Karpas-422 (cell line): ENCODE results near the gene BTBD2. TPM values are rescaled to one million over a fixed set of nuclear protein-coding genes. Genes with fewer than 3 reads are reported as not detected.

Experiments used
- DNase-seq: peaks from one replicate; pipeline ENCODE4 v3.0.0-alpha.2; 2015
- H2AFZ ChIP-seq: fragments of 200-600 bp; sonication (generic); 2 replicates; pipeline ENCODE4 v1.6.1; 2014; ENCODE audit warnings: antibody characterized with exemption, low read length, mixed read lengths
- H3K27ac ChIP-seq: fragments of 200-600 bp; sonication (generic); 2 replicates; pipeline ENCODE4 v1.5.1; 2014; ENCODE audit warnings: mild to moderate bottlenecking, low read length, moderate library complexity
- H3K27me3 ChIP-seq: fragments of 200-600 bp; sonication (generic); 2 replicates; pipeline ENCODE4 v1.6.1; 2014; ENCODE audit warnings: low read length, mixed read lengths
- H3K36me3 ChIP-seq: fragments of 200-600 bp; sonication (generic); 2 replicates; pipeline ENCODE4 v1.6.1; 2014; ENCODE audit warnings: low read length, mixed read lengths; ENCODE audit not compliant: insufficient read depth
- H3K4me1 ChIP-seq: fragments of 200-600 bp; sonication (generic); 2 replicates; pipeline ENCODE4 v1.6.1; 2014; ENCODE audit warnings: mild to moderate bottlenecking, low read length, mixed read lengths
- H3K4me2 ChIP-seq: fragments of 200-600 bp; sonication (generic); 2 replicates; pipeline ENCODE4 v1.6.1; 2014; ENCODE audit warnings: low read length, low read depth, mild to moderate bottlenecking; ENCODE audit not compliant: poor library complexity, severe bottlenecking
- H3K4me3 ChIP-seq: fragments of 200-600 bp; sonication (generic); 2 replicates; pipeline ENCODE4 v1.5.1; 2014; ENCODE audit warnings: mild to moderate bottlenecking, antibody characterized with exemption, low read length, mixed read lengths
- H3K79me2 ChIP-seq: fragments of 200-600 bp; sonication (generic); 2 replicates; pipeline ENCODE4 v1.6.1; 2014; ENCODE audit warnings: mild to moderate bottlenecking, low read length, mixed read lengths
- H3K9ac ChIP-seq: fragments of 200-600 bp; sonication (generic); 2 replicates; pipeline ENCODE4 v1.6.0; 2014; ENCODE audit warnings: low read length
- H3K9me2 ChIP-seq: fragments of 200-600 bp; sonication (generic), shearing (Covaris generic); replicated peaks from 2 replicates; pipeline ENCODE4 v1.6.0; 2014; ENCODE audit warnings: mild to moderate bottlenecking, low read length, moderate library complexity; ENCODE audit not compliant: insufficient read depth
- H3K9me3 ChIP-seq: fragments of 300-700, 200-600 bp; sonication (generic); 2 replicates; pipeline ENCODE4 v1.6.1; 2014; ENCODE audit warnings: low read length, mixed read lengths
- H4K20me1 ChIP-seq: fragments of 200-600 bp; sonication (generic); 2 replicates; pipeline ENCODE4 v1.6.1; 2014; ENCODE audit warnings: mild to moderate bottlenecking, antibody characterized with exemption, low read length, low read depth; ENCODE audit not compliant: insufficient read depth
- total RNA-seq: library from RNA; depleted of rRNA; stranded (reverse); fragments of >200 nt; shearing (Covaris generic); gene quantifications from 2 replicates; pipeline ENCODE4 v1.2.3, GENCODE V29; 2014; ENCODE audit warnings: low replicate concordance

The BTBD2 gene
- total RNA-seq, 1 experiment from 2014 or later = 66.8 TPM

DNA sequence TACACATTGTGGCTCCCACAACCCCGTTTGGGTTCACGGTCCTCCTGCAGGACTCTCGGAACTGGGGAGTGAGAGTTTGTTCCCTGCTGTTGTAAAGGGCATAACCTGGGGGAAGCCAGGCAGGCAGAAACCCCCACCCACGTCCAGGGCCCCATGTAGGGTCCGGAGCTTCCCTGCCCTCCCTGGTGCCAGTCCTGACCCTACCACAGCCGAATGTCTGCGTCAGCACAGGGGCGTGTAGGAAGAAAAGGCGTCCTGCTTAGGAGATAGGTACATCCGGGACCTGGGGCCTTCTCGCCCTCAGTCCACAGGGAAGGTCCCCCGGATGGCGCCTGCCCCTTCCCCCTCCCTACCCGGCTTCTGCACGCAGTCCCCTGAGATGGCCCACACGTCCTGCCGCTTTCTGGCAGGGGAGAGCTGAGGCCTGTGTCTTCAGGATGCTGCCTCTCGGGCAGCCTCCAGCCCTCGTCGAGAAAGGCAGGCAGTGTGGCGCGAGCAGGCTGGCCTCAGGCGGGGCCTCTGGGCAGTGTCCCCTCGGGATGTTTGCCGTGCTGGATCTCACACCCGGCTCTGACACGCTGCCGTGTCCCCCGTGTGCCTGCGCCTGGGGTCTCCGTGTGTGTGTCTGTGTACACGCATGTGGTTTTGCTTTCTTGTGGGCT, 55.5 kb downstream of the BTBD2 start:
- Histone ChIP-seq H4K20me1 (no peaks in the 10 kb centered on the region), H3K9me2 (no peaks in the 10 kb centered on the region), H3K4me3 (no peak overlapping the region)

DNA sequence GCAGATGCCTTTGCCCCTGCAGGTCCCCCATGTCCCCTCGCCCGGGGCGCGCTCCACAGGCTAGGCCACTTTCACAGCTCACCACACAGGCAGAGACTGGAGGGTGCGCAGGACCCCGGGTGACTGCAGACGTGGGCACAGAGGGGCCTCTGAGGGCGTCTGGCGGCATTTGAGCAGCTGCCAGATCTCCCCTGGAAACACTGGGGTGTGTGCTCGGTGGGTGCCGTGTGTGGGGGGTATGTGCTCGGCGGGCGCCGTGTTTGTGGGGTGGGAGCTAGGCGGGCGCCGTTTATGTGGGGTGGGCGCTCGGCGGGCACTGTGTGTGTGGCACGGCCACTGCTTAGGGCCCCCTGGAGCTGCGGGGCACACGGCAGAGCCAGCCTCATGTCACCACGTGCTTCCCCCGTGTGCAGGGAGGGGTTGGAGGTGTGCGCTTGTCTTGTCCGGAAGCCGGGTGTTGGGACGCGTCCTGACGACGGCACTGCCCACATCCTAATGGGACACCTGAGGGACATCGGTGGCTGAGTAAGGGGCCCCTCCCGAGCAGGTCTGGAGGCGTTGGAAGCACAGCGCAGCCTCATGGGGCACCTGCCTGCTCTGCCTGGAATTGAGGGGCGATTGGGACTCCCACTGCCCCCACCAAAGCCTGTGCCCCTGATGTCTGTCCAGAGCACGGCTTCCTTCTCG, 57.8 kb downstream of the BTBD2 start:
- Histone ChIP-seq H2AFZ (no peak overlapping the region), H3K4me1 (no peaks in the 10 kb centered on the region), H3K27ac (no peak overlapping the region), H3K36me3 (no peaks in the 10 kb centered on the region), H3K4me2 (no peak overlapping the region), H3K79me2 (peaks cover 63% of the 10 kb centered on the region), H4K20me1 (peaks cover 17% of the 10 kb centered on the region; the same call in 1 of the 2 replicates), H3K27me3 (no peaks in the 10 kb centered on the region), H3K4me3 (no peak overlapping the region), H3K9me3 (no peaks in the 10 kb centered on the region), H3K9ac (no peak overlapping the region), H3K9me2 (no peaks in the 10 kb centered on the region)
- DNase-seq = no peak

More for the DNA sequence above, 55.5 kb downstream of the BTBD2 start:
- Histone ChIP-seq H3K4me2 (no peak overlapping the region), H2AFZ (no peak overlapping the region), H3K79me2 (peaks cover 42% of the 10 kb centered on the region), H3K9me3 (no peaks in the 10 kb centered on the region), H3K9ac (no peak overlapping the region), H3K27ac (no peak overlapping the region), H3K4me1 (no peaks in the 10 kb centered on the region), H3K27me3 (no peaks in the 10 kb centered on the region), H3K36me3 (no peaks in the 10 kb centered on the region)
- no peak for DNase-seq

DNA sequence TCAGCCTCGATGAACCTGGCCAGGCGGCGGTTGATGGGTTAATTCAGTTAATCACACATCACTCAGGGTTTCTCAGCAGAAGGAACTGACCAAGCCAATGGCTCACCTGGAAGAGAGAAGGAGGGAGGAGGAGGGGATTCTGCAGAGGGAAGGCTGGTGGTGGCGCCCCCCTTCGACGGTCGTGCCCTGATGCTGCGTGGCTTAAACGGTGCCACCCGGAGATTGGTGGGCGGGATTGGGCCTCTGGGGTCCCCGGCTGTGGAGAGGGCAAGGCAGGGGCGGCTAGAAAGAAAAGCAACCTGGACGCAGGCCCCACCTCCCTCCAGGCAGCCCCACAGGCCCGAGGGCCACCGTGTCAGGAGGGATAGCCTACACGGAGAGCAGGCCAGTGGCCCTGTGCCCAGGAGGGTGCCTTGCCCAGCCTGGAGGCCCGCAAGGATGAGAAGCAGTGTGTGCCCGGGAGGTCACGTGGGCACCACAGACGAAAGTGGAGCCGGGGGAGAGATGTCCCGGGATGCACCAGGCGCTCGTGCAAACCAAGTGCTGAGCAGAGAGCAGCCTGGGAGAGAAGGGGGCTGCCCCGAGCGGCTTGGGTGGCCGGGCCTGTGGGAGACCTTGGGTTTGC, 58.5 kb downstream of the BTBD2 start:
- DNase-seq = no peak
- Histone ChIP-seq H3K27ac (no peak overlapping the region), H3K9me2 (no peaks in the 10 kb centered on the region), H3K9ac (no peak overlapping the region), H3K4me3 (no peak overlapping the region), H3K4me1 (no peaks in the 10 kb centered on the region), H4K20me1 (peaks cover 18% of the 10 kb centered on the region; the same call in 1 of the 2 replicates), H2AFZ (no peak overlapping the region), H3K27me3 (no peaks in the 10 kb centered on the region), H3K9me3 (no peaks in the 10 kb centered on the region), H3K36me3 (no peaks in the 10 kb centered on the region), H3K4me2 (no peak overlapping the region), H3K79me2 (peaks cover 69% of the 10 kb centered on the region)

DNA sequence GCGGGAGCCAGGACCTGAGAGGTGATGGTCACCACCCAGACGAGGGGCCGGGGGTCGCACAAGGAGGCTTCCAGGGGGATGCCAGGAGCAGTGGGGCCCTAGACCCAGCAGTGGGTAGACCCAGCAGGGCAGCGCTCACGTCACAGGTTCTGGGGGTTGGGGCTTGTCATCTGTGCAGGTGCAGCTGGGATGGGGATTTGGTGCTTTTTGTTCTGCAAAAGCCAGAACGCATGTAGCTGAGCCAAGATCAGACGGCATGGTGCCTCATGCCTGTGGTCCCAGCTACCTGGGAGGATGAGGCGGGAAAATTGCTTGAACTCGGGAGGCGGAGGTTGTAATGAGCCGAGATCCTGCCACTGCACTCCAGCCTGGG, 59.4 kb downstream of the BTBD2 start:
- Histone ChIP-seq H3K9me3 (no peaks in the 10 kb centered on the region), H3K4me3 (no peak overlapping the region), H3K9ac (no peak overlapping the region), H3K27me3 (no peaks in the 10 kb centered on the region), H3K9me2 (no peaks in the 10 kb centered on the region), H3K4me1 (no peaks in the 10 kb centered on the region), H2AFZ (no peak overlapping the region), H4K20me1 (peaks cover 18% of the 10 kb centered on the region; the same call in 1 of the 2 replicates), H3K36me3 (no peaks in the 10 kb centered on the region), H3K4me2 (no peak overlapping the region), H3K27ac (no peak overlapping the region), H3K79me2 (peaks cover 67% of the 10 kb centered on the region)
- no peak for DNase-seq

DNA sequence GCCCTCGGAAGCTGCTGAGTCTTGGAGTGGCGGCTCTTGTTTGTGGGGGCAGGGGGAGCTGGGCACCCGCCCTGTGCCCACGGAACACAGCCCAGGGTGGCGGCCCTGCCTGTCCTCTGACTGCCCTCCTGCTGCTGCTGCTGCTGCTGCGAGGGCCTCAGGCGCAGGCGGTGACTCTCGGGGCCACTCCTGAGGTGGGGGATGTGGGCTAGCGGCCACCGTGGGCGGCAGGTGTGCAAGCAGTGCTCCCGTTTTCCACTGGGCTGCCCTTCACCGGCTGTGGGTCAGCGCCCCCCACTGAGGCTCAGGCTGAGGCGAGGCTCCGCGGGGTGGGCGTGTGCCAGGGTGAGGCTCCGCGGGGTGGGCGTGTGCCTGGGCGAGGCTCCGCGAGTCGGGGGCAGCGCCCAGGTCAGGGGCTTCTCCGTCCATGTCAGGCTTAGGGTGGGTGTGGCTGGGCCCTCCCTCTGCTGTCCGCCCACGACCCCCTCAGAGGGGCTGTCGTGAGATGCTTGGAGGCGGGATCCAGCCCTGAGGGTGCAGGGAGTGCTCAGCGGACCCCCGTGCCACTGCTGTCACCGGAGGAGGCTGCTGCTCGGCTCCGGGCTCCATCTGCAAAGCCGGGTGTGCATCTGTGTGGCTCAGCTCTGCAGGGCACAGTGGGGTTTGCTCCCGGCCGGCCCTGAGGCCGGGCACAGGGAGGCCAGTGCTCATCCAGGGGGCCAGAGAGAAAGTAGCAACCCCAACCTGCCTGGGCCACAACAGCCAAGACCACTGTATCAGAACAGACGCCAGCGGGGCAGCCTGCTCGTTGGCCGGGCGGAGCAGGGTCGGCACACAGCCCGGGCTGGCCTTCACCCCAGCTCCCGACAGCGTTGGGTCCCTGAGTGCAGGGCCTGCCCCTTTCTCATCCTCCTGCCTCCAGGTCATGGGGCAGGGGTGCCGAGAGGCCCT, 60.1 kb downstream of the BTBD2 start:
- no peak for DNase-seq
- Histone ChIP-seq H3K4me1 (no peaks in the 10 kb centered on the region), H3K27me3 (no peaks in the 10 kb centered on the region), H2AFZ (no peak overlapping the region), H4K20me1 (peaks cover 18% of the 10 kb centered on the region; the same call in 1 of the 2 replicates), H3K4me3 (no peak overlapping the region), H3K4me2 (no peak overlapping the region), H3K27ac (no peak overlapping the region), H3K9ac (no peak overlapping the region), H3K79me2 (peaks cover 71% of the 10 kb centered on the region), H3K36me3 (no peaks in the 10 kb centered on the region), H3K9me3 (no peaks in the 10 kb centered on the region), H3K9me2 (no peaks in the 10 kb centered on the region)

DNA sequence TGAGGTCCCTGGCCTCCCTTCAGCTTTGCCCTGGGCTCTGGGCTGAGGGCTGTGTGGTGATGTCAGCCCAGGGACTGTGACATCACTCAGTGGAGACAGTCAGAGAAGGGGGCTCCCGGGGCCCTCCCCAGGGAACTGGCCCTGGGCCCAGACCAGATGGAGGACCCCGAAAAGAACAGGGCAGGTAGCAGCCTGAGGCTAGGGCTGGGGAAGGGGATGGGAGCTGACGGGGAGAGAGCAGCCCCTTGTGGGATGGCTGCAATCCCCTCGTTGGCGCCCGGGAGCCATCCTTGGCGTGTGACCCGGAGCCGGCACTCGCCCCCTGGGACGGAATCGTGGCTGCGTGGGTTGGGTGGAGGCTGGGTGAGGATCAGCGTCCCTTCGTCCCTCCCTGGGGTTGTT, 61.0 kb downstream of the BTBD2 start:
- H3K79me2 ChIP-seq = peaks cover 69% of the 10 kb centered on the region
- no peak overlapping the region for H3K27ac ChIP-seq
- H3K4me1 ChIP-seq = no peaks in the 10 kb centered on the region
- no peaks in the 10 kb centered on the region for H3K9me2 ChIP-seq
- no peak overlapping the region for H2AFZ ChIP-seq
- no peaks in the 10 kb centered on the region for H3K9me3 ChIP-seq
- no peaks in the 10 kb centered on the region for H3K27me3 ChIP-seq
- no peak overlapping the region for H3K4me2 ChIP-seq
- H3K36me3 ChIP-seq = no peaks in the 10 kb centered on the region
- peaks cover 18% of the 10 kb centered on the region; the same call in 1 of the 2 replicates for H4K20me1 ChIP-seq
- DNase-seq = no peak
- no peak overlapping the region for H3K4me3 ChIP-seq
- H3K9ac ChIP-seq = no peak overlapping the region

DNA sequence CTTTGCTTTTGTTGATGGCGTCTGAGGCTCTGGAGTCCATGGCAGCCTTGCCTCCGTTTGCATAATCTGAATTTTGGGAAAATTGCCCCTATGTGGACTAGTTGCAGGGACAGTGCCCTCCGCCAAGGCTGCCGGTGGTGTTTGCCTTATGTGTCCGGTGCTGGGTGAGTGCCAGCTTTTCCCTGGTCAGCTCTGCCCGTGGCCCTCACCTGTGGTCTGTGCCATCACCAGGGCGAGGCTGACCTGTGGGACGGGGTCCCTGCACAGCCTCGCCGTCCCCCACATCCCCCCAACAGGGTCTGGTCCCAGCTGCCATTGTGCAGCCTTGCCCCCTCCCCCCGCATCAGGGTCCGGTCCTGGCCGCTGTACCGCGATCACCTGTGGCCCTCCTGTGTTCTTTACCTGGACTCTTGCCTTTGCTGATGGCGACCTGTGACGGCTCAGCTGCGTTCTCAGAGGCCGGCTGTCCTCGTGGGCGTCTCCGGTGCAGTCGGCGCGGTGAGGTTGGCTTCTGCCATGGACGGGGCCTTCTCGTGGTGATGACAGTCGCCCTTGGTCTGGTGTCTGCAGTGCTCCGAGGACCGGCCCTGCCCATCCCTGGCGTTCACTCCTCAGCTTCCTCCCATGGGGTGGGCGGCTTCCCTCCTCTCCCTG, 61.9 kb downstream of the BTBD2 start:
- H3K4me3 ChIP-seq = no peak overlapping the region
- H3K27ac ChIP-seq = no peak overlapping the region
- no peak for DNase-seq
- H3K9ac ChIP-seq = no peak overlapping the region
- no peaks in the 10 kb centered on the region for H3K9me2 ChIP-seq
- H3K9me3 ChIP-seq = no peaks in the 10 kb centered on the region
- H3K4me1 ChIP-seq = no peaks in the 10 kb centered on the region
- no peak overlapping the region for H3K4me2 ChIP-seq
- H3K79me2 ChIP-seq = peaks cover 75% of the 10 kb centered on the region
- peaks cover 20% of the 10 kb centered on the region; the same call in 1 of the 2 replicates for H4K20me1 ChIP-seq
- H2AFZ ChIP-seq = no peak overlapping the region
- H3K27me3 ChIP-seq = no peaks in the 10 kb centered on the region
- no peaks in the 10 kb centered on the region for H3K36me3 ChIP-seq
